HepG2 (cell line): ENCODE measurements around the gene NF2. TPM values are rescaled to one million over a fixed set of nuclear protein-coding genes. Genes with fewer than 3 reads are reported as not detected.
"Not testable (repeated sequence)": the region's sequence is repeated elsewhere in the genome, so short reads cannot be mapped to it uniquely, and the experiment has no call there.

Experiments
- ATAC-seq: fragments of 200-7000 bp; cut with Tn5 transposase; 3 replicates; pipeline ENCODE4 v1.9.1; 2020; ENCODE audit warnings: mild to moderate bottlenecking, moderate library complexity
- BruUV-seq: library from RNA; stranded (reverse); fragments of 400-500 nt; replicated peaks from 2 replicates; lab custom pipeline; 2021; lab: Mats Ljungman, UMichigan
- CTCF ChIA-PET: fragments of 300-600 bp; formaldehyde crosslinking; extraction: SDS; loops from one replicate; lab custom pipeline; 2021; ENCODE audit warnings: low total read pairs, inconsistent platforms, low intra/inter-chr PET ratio; lab: Yijun Ruan, JAX
- POLR2A ChIA-PET: fragments of 350-600 bp; sonication (Branson Sonifier 250); formaldehyde crosslinking; loops from one replicate; lab custom pipeline; 2020; ENCODE audit warnings: antibody characterized with exemption, inconsistent platforms; lab: Yijun Ruan, JAX
- DNase-seq: peaks from one replicate; pipeline ENCODE4 v3.0.0-alpha.2; 2015; ENCODE audit warnings: low spot score
- FAIRE-seq: peaks from 3 replicates; lab custom pipeline; 2011; peaks lifted over from hg19 to GRCh38; lab: Jason Lieb, UNC
- H2AFZ ChIP-seq: one replicate; pipeline ENCODE4 v1.6.1; 2011; ENCODE audit warnings: low read length, inconsistent platforms
- H3K27ac ChIP-seq: fragments of 300-600 bp; 3 replicates; pipeline ENCODE4 v1.8.0; 2011; ENCODE audit warnings: mixed run types, mild to moderate bottlenecking, mixed read lengths, low read length, inconsistent platforms; ENCODE audit not compliant: insufficient read depth; ENCODE audit errors: extremely low read length
- H3K27me3 ChIP-seq, 2 experiments: fragments of 200-600 bp in 1 of 2; 2 replicates in 1 of 2; 3 replicates in 1 of 2; pipeline versions ENCODE4 v1.6.0 to v1.8.0; 2011; ENCODE audit warnings: low read length in 2 of 2, mild to moderate bottlenecking in 2 of 2, moderate library complexity in 2 of 2, inconsistent platforms in 1 of 2; ENCODE audit not compliant: insufficient read depth in 2 of 2, control insufficient read depth in 1 of 2
- H3K36me3 ChIP-seq, 2 experiments: fragments of 200-600 bp in 1 of 2; replicated peaks in 1 of 2; 2 replicates in 1 of 2; 3 replicates in 1 of 2; pipeline versions ENCODE4 v1.5.1 to v1.8.0; 2011; ENCODE audit warnings: low read length in 2 of 2, inconsistent platforms in 1 of 2; ENCODE audit not compliant: insufficient read depth in 2 of 2, control insufficient read depth in 1 of 2
- H3K4me1 ChIP-seq: 2 replicates; pipeline ENCODE4 v1.5.1; 2012; ENCODE audit warnings: low read length, inconsistent platforms; ENCODE audit not compliant: insufficient read depth
- H3K4me2 ChIP-seq: 2 replicates; pipeline ENCODE4 v1.6.0; 2011; ENCODE audit warnings: low read depth, low read length, inconsistent platforms
- H3K4me3 ChIP-seq, 3 experiments: fragments of 200-600 bp in 1 of 3; sonication (generic), shearing (Covaris generic) in 1 of 3; replicated peaks in 1 of 3; 2 replicates each; pipeline ENCODE4 v1.5.1; 2011 to 2016; ENCODE audit warnings: low read length in 3 of 3, inconsistent platforms in 2 of 3, low read depth in 2 of 3, mild to moderate bottlenecking in 2 of 3, control low read depth in 1 of 3, mixed read lengths in 1 of 3; ENCODE audit not compliant: insufficient read depth in 1 of 3
- H3K79me2 ChIP-seq: one replicate; pipeline ENCODE4 v1.6.1; 2011; ENCODE audit warnings: low read length, inconsistent platforms; ENCODE audit not compliant: insufficient read depth
- H3K9ac ChIP-seq: 2 replicates; pipeline ENCODE4 v1.6.0; 2011; ENCODE audit warnings: mild to moderate bottlenecking, low read depth, low read length, inconsistent platforms; ENCODE audit not compliant: insufficient read depth
- H3K9me3 ChIP-seq: 2 replicates; pipeline ENCODE4 v1.5.1; 2012; ENCODE audit warnings: mild to moderate bottlenecking, low read length
- H4K20me1 ChIP-seq: 2 replicates; pipeline ENCODE4 v1.6.0; 2011; ENCODE audit warnings: inconsistent platforms, mild to moderate bottlenecking, low read length, moderate library complexity; ENCODE audit not compliant: insufficient read depth
- AHR ChIP-seq: IDR thresholded peaks from 2 replicates; pipeline ENCODE4 v1.6.1; 2018; ENCODE audit warnings: missing genetic modification reagents, missing compliant biosample characterization
- EP300 ChIP-seq, 3 experiments: sonication (generic) in 1 of 3; formaldehyde crosslinking in 1 of 3; IDR thresholded peaks; 2 replicates each; pipeline versions ENCODE4 v1.5.1 to v1.6.1; 2011 to 2020; ENCODE audit warnings: low read depth in 2 of 3, low read length in 2 of 3, borderline replicate concordance in 1 of 3, improper control_type of control experiment in 1 of 3, mild to moderate bottlenecking in 1 of 3, missing genetic modification reagents in 1 of 3, moderate library complexity in 1 of 3
- GABPB1 ChIP-seq: IDR thresholded peaks from 2 replicates; pipeline ENCODE4 v1.6.1; 2016; ENCODE audit warnings: mild to moderate bottlenecking, missing genetic modification reagents, moderate library complexity, missing compliant biosample characterization
- HNF4G ChIP-seq, 2 experiments: sonication (generic) in 1 of 2; formaldehyde crosslinking in 1 of 2; IDR thresholded peaks; 2 replicates each; pipeline versions ENCODE4 v1.4.0 to v1.6.1; 2011 to 2020; ENCODE audit warnings: borderline replicate concordance in 2 of 2, low read depth in 2 of 2, mild to moderate bottlenecking in 2 of 2, low read length in 1 of 2, missing genetic modification reagents in 1 of 2, moderate library complexity in 1 of 2
- MXD3 ChIP-seq: IDR thresholded peaks from 2 replicates; pipeline ENCODE4 v1.6.1; 2016; ENCODE audit warnings: mild to moderate bottlenecking, missing biosample characterization, missing genetic modification reagents
- POLR2A ChIP-seq, 2 experiments: IDR thresholded peaks; 2 replicates each; pipeline ENCODE4 v1.6.1; 2011; ENCODE audit warnings: low read depth in 2 of 2, low read length in 2 of 2, mild to moderate bottlenecking in 1 of 2, moderate library complexity in 1 of 2; ENCODE audit not compliant: insufficient read depth in 1 of 2
- SMAD3 ChIP-seq: sonication (generic); formaldehyde crosslinking; IDR thresholded peaks from 2 replicates; pipeline ENCODE4 v1.4.0; 2020; ENCODE audit warnings: missing genetic modification reagents
- ZBTB14 ChIP-seq: sonication (generic); formaldehyde crosslinking; IDR thresholded peaks from 2 replicates; pipeline ENCODE4 v1.4.0; 2020; ENCODE audit warnings: missing genetic modification reagents
- ZBTB21 ChIP-seq: sonication (generic); formaldehyde crosslinking; IDR thresholded peaks from 2 replicates; pipeline ENCODE4 v1.4.0; 2020; ENCODE audit warnings: missing genetic modification reagents
- ZBTB7A ChIP-seq: sonication (generic); formaldehyde crosslinking; IDR thresholded peaks from 2 replicates; pipeline ENCODE4 v1.8.0; 2022; ENCODE audit warnings: mild to moderate bottlenecking, missing genetic modification reagents
- ZNF121 ChIP-seq: sonication (generic); formaldehyde crosslinking; IDR thresholded peaks from 2 replicates; pipeline ENCODE4 v1.5.0; 2020; ENCODE audit warnings: mild to moderate bottlenecking, missing genetic modification reagents
- ZNF343 ChIP-seq: sonication (generic); formaldehyde crosslinking; IDR thresholded peaks from 2 replicates; pipeline ENCODE4 v1.4.0; 2020; ENCODE audit warnings: mild to moderate bottlenecking, missing genetic modification reagents
- ZNF644 ChIP-seq: IDR thresholded peaks from 2 replicates; pipeline ENCODE4 v1.6.1; 2016; ENCODE audit warnings: low read depth
- ZNF75D ChIP-seq: sonication (generic); formaldehyde crosslinking; IDR thresholded peaks from 2 replicates; pipeline ENCODE4 v1.8.1; 2023; ENCODE audit warnings: missing genetic modification reagents, mild to moderate bottlenecking, borderline replicate concordance
- ZNF768 ChIP-seq: sonication (generic); formaldehyde crosslinking; IDR thresholded peaks from 2 replicates; pipeline ENCODE4 v1.4.0; 2020; ENCODE audit warnings: missing genetic modification reagents
- ZNF883 ChIP-seq: sonication (generic); formaldehyde crosslinking; IDR thresholded peaks from 2 replicates; pipeline ENCODE4 v1.5.1; 2020; ENCODE audit warnings: mild to moderate bottlenecking, missing genetic modification reagents; ENCODE audit errors: not compliant biosample characterization
- WGBS: methylation state at CpG from one replicate; pipeline ENCODE4 v1.1.6; 2017; ENCODE audit warnings: low lambda C conversion rate; 5-methylcytosine and 5-hydroxymethylcytosine counted together
- in situ Hi-C: cut with HindIII; loops from 2 replicates; pipeline ENCODE4 v1.10.0; 2017; ENCODE audit warnings: low pct_unique_long_range_greater_than_20kb; ENCODE audit not compliant: extremely low pct_ligation_motif_present
- intact Hi-C: fragments of 100-400 bp; cut with micrococcal nuclease; formaldehyde crosslinking; loops from one replicate; pipeline ENCODE4 v1.10.0; 2022; ENCODE audit not compliant: unreplicated experiment
- polyA plus RNA-seq, 8 experiments: library from polyadenylated mRNA; depleted of rRNA in 3 of 8; stranded (reverse) in 7 of 8; unstranded in 1 of 8; fragments of >200 nt; fragmentation: Illumina TruSeq in 4 of 8; extraction: Trizol in 4 of 8; gene quantifications; 2 replicates each; pipeline versions ENCODE4 v1.2.1 to v1.2.3, GENCODE V29; 2011 to 2016; ENCODE audit warnings: low read depth in 4 of 8, missing spikeins in 1 of 8, mixed read lengths in 1 of 8; ENCODE audit not compliant: insufficient read depth in 1 of 8
- total RNA-seq, 5 experiments: library from RNA; depleted of rRNA; stranded (reverse); fragments of >200 nt; fragmentation: Illumina TruSeq; extraction: Trizol; gene quantifications; 2 replicates each; pipeline ENCODE4 v1.2.3, GENCODE V29; 2016; ENCODE audit warnings: low read depth in 1 of 5

NF2 gene
- total and polyA plus RNA-seq, 2 of the 13 experiments (the other 11 are each of a cell fraction or from before 2014, with no cell fraction given), result 9.3 to 33.3 TPM

- POLR2A ChIA-PET, result interaction anchor here (0.7 to 4.6 kb wide), 14 partner anchors 8 to 457 kb away, joined by 3 to 50 read pairs (median 10); partner anchors contain the start of genes AP1B1, NIPSNAP1 and THOC5
- H3K4me3 ChIP-seq; H4K20me1 ChIP-seq; DNase-seq; CTCF ChIA-PET; ATAC-seq; H3K4me2 ChIP-seq; H3K27me3 ChIP-seq; BruUV-seq; H2AFZ ChIP-seq; H3K9ac ChIP-seq; FAIRE-seq; in situ Hi-C loops; H3K36me3 ChIP-seq; H3K27ac ChIP-seq; H3K9me3 ChIP-seq; intact Hi-C loops; H3K79me2 ChIP-seq; TF ChIP-seq EP300 (IDR thresholded peaks at IDR 0.05; ENCODE audit: low read depth in 2 of 2, low read length in 2 of 2): not testable (repeated sequence)
- H3K4me1 ChIP-seq, result peaks cover 28% of the 10 kb centered on the region
- TF ChIP-seq EP300 (CRISPR knock-in tag; IDR thresholded peaks at IDR 0.05; ENCODE audit: borderline replicate concordance) (0 out of 2 replicates have a peak, but pooled peaks have one; percentile 28), ZNF75D (CRISPR knock-in tag) (0 out of 2 replicates have a peak, but pooled peaks have one; percentile 8), GABPB1 (CRISPR knock-in tag) (peak; percentile 21; the same call in 1 of the 2 replicates)
- WGBS, result 91% methylated on average over 32 of the region's 57 CpGs
Measured at GRCh38 chr22:29597871-29598683, 5.4 kb upstream of the NF2 start.

- no peaks in the 10 kb centered on the region for H4K20me1 ChIP-seq
- H3K27ac ChIP-seq, result no peak overlapping the region
- intact Hi-C loops, result no loop called here
- peaks cover 25% of the 10 kb centered on the region for H3K4me1 ChIP-seq
- H3K4me3 ChIP-seq, result no peak overlapping the region
- CTCF ChIA-PET, result no interaction called here
- no peak overlapping the region for H2AFZ ChIP-seq
- 80% methylated on average over 2 of the region's 3 CpGs for WGBS
- no peaks in the 10 kb centered on the region for H3K79me2 ChIP-seq
- ATAC-seq, result no peak
- H3K27me3 ChIP-seq, result no peaks in the 10 kb centered on the region
- H3K4me2 ChIP-seq, result no peak overlapping the region
- no peak for FAIRE-seq
- no TSS peak for BruUV-seq
- H3K9me3 ChIP-seq, result no peaks in the 10 kb centered on the region
- no peak for DNase-seq
- no peak for TF ChIP-seq ZNF343 (CRISPR knock-in tag)
- TF ChIP-seq ZNF883 (CRISPR knock-in tag), result no peak
- TF ChIP-seq ZBTB14 (CRISPR knock-in tag), result no peak
- TF ChIP-seq ZNF121, result no peak
- no peak for TF ChIP-seq MXD3 (CRISPR knock-in tag)
- no peak for TF ChIP-seq HNF4G (IDR thresholded peaks at IDR 0.05; ENCODE audit: borderline replicate concordance, low read depth, low read length)
- TF ChIP-seq HNF4G (CRISPR knock-in tag; IDR thresholded peaks at IDR 0.05; ENCODE audit: borderline replicate concordance, low read depth), result no peak
- no peak for TF ChIP-seq ZNF768
- TF ChIP-seq ZBTB21 (CRISPR knock-in tag), result no peak
- TF ChIP-seq AHR (CRISPR knock-in tag), result no peak
- TF ChIP-seq POLR2A (IDR thresholded peaks at IDR 0.05; ENCODE audit: insufficient read depth in 1 of 2, low read depth in 2 of 2, low read length in 2 of 2), result no peak
- TF ChIP-seq ZNF644 (CRISPR knock-in tag), result no peak
- no peak for TF ChIP-seq SMAD3 (CRISPR knock-in tag)
- no peak for TF ChIP-seq ZBTB7A (CRISPR knock-in tag)
- no peak overlapping the region for H3K9ac ChIP-seq
- POLR2A ChIA-PET, result interaction anchor here (1.1 to 2.8 kb wide), 2 partner anchors 18 to 45 kb away, joined by 4 to 37 read pairs; partner anchors contain the start of genes NIPSNAP1 and THOC5
- in situ Hi-C loops, result no loop called here
- H3K36me3 ChIP-seq, result no peaks in the 10 kb centered on the region
Measured at GRCh38 chr22:29598684-29599020, 4.8 kb upstream of the NF2 start.
